ENCODE results near the gene FARP1. TPM values are rescaled to one million over a fixed set of nuclear protein-coding genes. Genes with fewer than 3 reads are reported as not detected.

Gene FARP1
- total RNA-seq, 6 experiments from 2014 or later: 44.9 to 104 (median 80.0) TPM

GRCh38 chr13:98473788-98474144, 330.9 kb downstream of the FARP1 start:
- 18% methylated on average over 4 of the region's 7 CpGs for WGBS (ENCODE audit: insufficient coverage, low coverage, low lambda C conversion rate, missing lambda C conversion rate)
- intact Hi-C loops (cut with DNase I): no loop called here
- H3K9me3 ChIP-seq: no peaks in the 10 kb centered on the region
- no peak for DNase-seq
- TF ChIP-seq, protein P1, sequence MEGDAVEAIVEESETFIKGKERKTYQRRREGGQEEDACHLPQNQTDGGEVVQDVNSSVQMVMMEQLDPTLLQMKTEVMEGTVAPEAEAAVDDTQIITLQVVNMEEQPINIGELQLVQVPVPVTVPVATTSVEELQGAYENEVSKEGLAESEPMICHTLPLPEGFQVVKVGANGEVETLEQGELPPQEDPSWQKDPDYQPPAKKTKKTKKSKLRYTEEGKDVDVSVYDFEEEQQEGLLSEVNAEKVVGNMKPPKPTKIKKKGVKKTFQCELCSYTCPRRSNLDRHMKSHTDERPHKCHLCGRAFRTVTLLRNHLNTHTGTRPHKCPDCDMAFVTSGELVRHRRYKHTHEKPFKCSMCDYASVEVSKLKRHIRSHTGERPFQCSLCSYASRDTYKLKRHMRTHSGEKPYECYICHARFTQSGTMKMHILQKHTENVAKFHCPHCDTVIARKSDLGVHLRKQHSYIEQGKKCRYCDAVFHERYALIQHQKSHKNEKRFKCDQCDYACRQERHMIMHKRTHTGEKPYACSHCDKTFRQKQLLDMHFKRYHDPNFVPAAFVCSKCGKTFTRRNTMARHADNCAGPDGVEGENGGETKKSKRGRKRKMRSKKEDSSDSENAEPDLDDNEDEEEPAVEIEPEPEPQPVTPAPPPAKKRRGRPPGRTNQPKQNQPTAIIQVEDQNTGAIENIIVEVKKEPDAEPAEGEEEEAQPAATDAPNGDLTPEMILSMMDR (IDR thresholded peaks at IDR 0.05): no peak
- TF ChIP-seq POLR2A (IDR thresholded peaks at IDR 0.05): no peak
- no peaks in the 10 kb centered on the region for H3K27me3 ChIP-seq
- H3K27ac ChIP-seq: peak overlapping the region in 1 of 3 donors; percentile 81
- ATAC-seq: peak in 1 of 4 donors; percentile 7
- peaks cover 0 to 54% (median 23%) of the 10 kb centered on the region in 4 donors for H3K4me1 ChIP-seq
- H3K4me3 ChIP-seq: no peak overlapping the region
- peaks cover 0 to 7% (median 0%) of the 10 kb centered on the region in 4 donors for H3K36me3 ChIP-seq

- ATAC-seq (no peak), DNase-seq (no peak)
- intact Hi-C loops (cut with DNase I): no loop called here
- Histone ChIP-seq H3K27ac (peak overlapping the region in 1 of 3 donors; percentile 81), H3K4me3 (no peak overlapping the region), H3K27me3 (no peaks in the 10 kb centered on the region), H3K4me1 (peaks cover 0 to 54% (median 23%) of the 10 kb centered on the region in 4 donors), H3K9me3 (no peaks in the 10 kb centered on the region), H3K36me3 (peaks cover 0 to 7% (median 0%) of the 10 kb centered on the region in 4 donors)
- TF ChIP-seq, protein P1 (IDR thresholded peaks at IDR 0.05): no peak
- no peak for TF ChIP-seq POLR2A (IDR thresholded peaks at IDR 0.05)
- 80% methylated on average over 8 of the region's 10 CpGs for WGBS (ENCODE audit: insufficient coverage, low coverage, low lambda C conversion rate, missing lambda C conversion rate)
These were observed 331.4 kb downstream of the FARP1 start for GRCh38 chr13:98474292-98474691.

DNA sequence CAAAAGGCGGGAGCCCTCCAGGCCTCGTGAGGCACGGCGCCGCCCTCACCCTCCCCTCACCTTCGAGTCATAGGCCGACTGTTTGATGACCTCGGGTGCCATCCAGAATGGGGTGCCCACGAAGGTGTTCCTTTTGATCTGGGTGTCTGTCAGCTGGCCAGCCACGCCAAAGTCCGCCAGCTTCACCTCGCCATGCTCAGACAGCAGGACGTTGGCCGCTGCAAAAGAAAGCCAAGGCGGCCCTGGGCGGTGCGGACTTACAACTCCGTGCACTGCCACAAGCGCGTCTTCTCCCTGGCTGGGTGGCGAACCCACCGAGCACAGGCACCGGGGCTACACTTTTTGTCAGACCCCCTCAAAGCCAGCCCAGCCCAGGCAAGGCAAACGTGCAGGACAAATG, 331.9 kb downstream of the FARP1 start:
- ATAC-seq (peak in 2 of 4 donors; percentile 6 to 9), DNase-seq (peak in 1 of 3 donors; percentile 79)
- Histone ChIP-seq H3K36me3 (peaks cover 0 to 7% (median 0%) of the 10 kb centered on the region in 4 donors), H3K27ac (peak overlapping the region in 1 of 3 donors; percentile 81), H3K4me3 (no peak overlapping the region), H3K27me3 (no peaks in the 10 kb centered on the region), H3K9me3 (no peaks in the 10 kb centered on the region), H3K4me1 (peaks cover 0 to 59% (median 23%) of the 10 kb centered on the region in 4 donors)
- 32% methylated on average over 2 of the region's 24 CpGs for WGBS (ENCODE audit: insufficient coverage, low coverage, low lambda C conversion rate, missing lambda C conversion rate)
- intact Hi-C loops (cut with DNase I): no loop called here
- no peak for TF ChIP-seq POLR2A (IDR thresholded peaks at IDR 0.05)
- TF ChIP-seq, protein P1 (IDR thresholded peaks at IDR 0.05): no peak

DNA sequence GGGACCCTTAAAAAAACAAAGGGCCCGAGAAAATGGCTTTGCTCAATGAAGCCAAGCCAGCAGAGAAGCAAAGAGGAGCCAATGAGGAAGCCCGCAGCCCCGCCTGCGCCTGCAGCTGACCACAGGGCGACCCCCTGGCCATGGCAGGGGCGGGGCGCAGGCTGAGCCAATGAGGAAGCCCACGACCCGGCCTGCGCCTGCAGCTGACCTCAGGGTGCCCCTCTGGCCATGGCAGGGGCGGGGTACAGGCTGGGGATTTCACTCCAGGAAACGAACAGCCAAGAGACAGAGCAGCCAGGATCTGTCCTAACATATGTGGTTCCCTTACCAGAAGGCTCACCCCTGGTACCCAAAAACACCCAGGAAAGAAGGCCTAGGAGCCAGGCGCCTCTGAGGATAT, 332.6 kb downstream of the FARP1 start:
- DNase-seq (no peak), ATAC-seq (peak in 3 of 4 donors; percentile 2 to 20 (median 10))
- WGBS (ENCODE audit: insufficient coverage, low coverage, low lambda C conversion rate, missing lambda C conversion rate): 41% methylated on average over 12 of the region's 13 CpGs
- no peaks in the 10 kb centered on the region for H3K27me3 ChIP-seq
- no peak overlapping the region for H3K4me3 ChIP-seq
- intact Hi-C loops (cut with DNase I): no loop called here
- TF ChIP-seq, protein P1 (IDR thresholded peaks at IDR 0.05): no peak
- no peak for TF ChIP-seq POLR2A (IDR thresholded peaks at IDR 0.05)
- peak overlapping the region; percentile 22 to 81 (median 77) for H3K27ac ChIP-seq
- peaks cover 0 to 7% (median 0%) of the 10 kb centered on the region in 4 donors for H3K36me3 ChIP-seq
- H3K9me3 ChIP-seq: no peaks in the 10 kb centered on the region
- peaks cover 0 to 64% (median 23%) of the 10 kb centered on the region in 4 donors for H3K4me1 ChIP-seq
